Endothelial cell of umbilical vein (primary cell): ENCODE measurements around the gene SEMA5A. TPM values are rescaled to one million over a fixed set of nuclear protein-coding genes. Genes with fewer than 3 reads are reported as not detected.

Source experiments
- BruUV-seq: library from RNA; stranded (reverse); fragments of 400-500 nt; replicated peaks from 2 replicates; lab custom pipeline; 2021; lab: Mats Ljungman, UMichigan
- CTCF ChIA-PET: fragments of 300-600, 350-600 bp; sonication (Branson Sonifier 250); formaldehyde crosslinking; loops from one replicate; lab custom pipeline; 2021; ENCODE audit warnings: antibody characterized with exemption, inconsistent platforms; lab: Charles Lee
- POLR2A ChIA-PET: fragments of 300-600, 350-600 bp; sonication (Branson Sonifier 250); formaldehyde crosslinking; loops from one replicate; lab custom pipeline; 2021; ENCODE audit warnings: antibody characterized with exemption, inconsistent platforms; lab: Charles Lee
- DNase-seq: peaks from one replicate; pipeline ENCODE4 v3.0.0-alpha.2; 2011; ENCODE audit warnings: low read depth, low spot score
- FAIRE-seq: peaks from 2 replicates; lab custom pipeline; 2011; peaks lifted over from hg19 to GRCh38; lab: Jason Lieb, UNC
- H2AFZ ChIP-seq: 2 replicates; pipeline ENCODE4 v1.6.0; 2012; ENCODE audit warnings: low read depth, low read length, control low read depth, inconsistent platforms
- H3K27ac ChIP-seq: 2 replicates; pipeline ENCODE4 v1.5.1; 2011; ENCODE audit warnings: low read depth, mild to moderate bottlenecking, control low read depth, low read length, moderate library complexity; ENCODE audit not compliant: insufficient read depth
- H3K27me3 ChIP-seq, 2 experiments: 2 replicates each; pipeline versions ENCODE4 v1.6.0 to v1.6.1; 2011; ENCODE audit warnings: low read length in 2 of 2, mixed read lengths in 1 of 2; ENCODE audit not compliant: control insufficient read depth in 2 of 2, insufficient read depth in 2 of 2
- H3K36me3 ChIP-seq, 2 experiments: 2 replicates in 1 of 2; 3 replicates in 1 of 2; pipeline ENCODE4 v1.5.1; 2011; ENCODE audit warnings: low read length in 2 of 2, mild to moderate bottlenecking in 1 of 2, moderate library complexity in 1 of 2; ENCODE audit not compliant: control insufficient read depth in 2 of 2, insufficient read depth in 2 of 2; ENCODE audit errors: extremely low read depth in 1 of 2
- H3K4me1 ChIP-seq: 3 replicates; pipeline ENCODE4 v1.5.1; 2011; ENCODE audit warnings: mild to moderate bottlenecking, low read length; ENCODE audit not compliant: control insufficient read depth, insufficient read depth; ENCODE audit errors: extremely low read depth
- H3K4me2 ChIP-seq: 2 replicates; pipeline ENCODE4 v1.6.1; 2011; ENCODE audit warnings: low read length, control low read depth, mixed read lengths; ENCODE audit not compliant: insufficient read depth
- H3K4me3 ChIP-seq, 3 experiments: fragments of 200-600 bp in 1 of 3; sonication (generic), shearing (Covaris generic) in 1 of 3; replicated peaks in 1 of 3; 2 replicates each; pipeline ENCODE4 v1.5.1; 2011 to 2016; ENCODE audit warnings: control low read depth in 3 of 3, low read length in 3 of 3, mild to moderate bottlenecking in 2 of 3, inconsistent platforms in 1 of 3, low read depth in 1 of 3, moderate library complexity in 1 of 3; ENCODE audit not compliant: insufficient read depth in 1 of 3
- H3K79me2 ChIP-seq: 2 replicates; pipeline ENCODE4 v1.6.0; 2012; ENCODE audit warnings: low read length, inconsistent platforms; ENCODE audit not compliant: control insufficient read depth, insufficient read depth
- H3K9ac ChIP-seq: replicated peaks from 2 replicates; pipeline ENCODE3; 2011; ENCODE audit warnings: low read length, control low read depth; ENCODE audit not compliant: insufficient read depth; ENCODE audit errors: extremely low read depth
- H3K9me1 ChIP-seq: replicated peaks from 3 replicates; pipeline ENCODE4 v1.6.0; 2011; ENCODE audit warnings: mild to moderate bottlenecking, low read length; ENCODE audit not compliant: control insufficient read depth, insufficient read depth; ENCODE audit errors: extremely low read depth
- H3K9me3 ChIP-seq: replicated peaks from 2 replicates; pipeline ENCODE4 v1.5.1; 2012; ENCODE audit warnings: low read length, inconsistent platforms; ENCODE audit not compliant: control insufficient read depth, insufficient read depth
- H4K20me1 ChIP-seq: replicated peaks from 2 replicates; pipeline ENCODE3; 2011; ENCODE audit warnings: mild to moderate bottlenecking, low read length; ENCODE audit not compliant: control insufficient read depth, insufficient read depth; ENCODE audit errors: extremely low read depth
- EZH2 ChIP-seq: IDR thresholded peaks from 2 replicates; pipeline ENCODE4 v1.6.1; 2012; ENCODE audit warnings: borderline replicate concordance, low read depth, mild to moderate bottlenecking, moderate library complexity, low read length, inconsistent platforms; ENCODE audit not compliant: severe bottlenecking
- FOS ChIP-seq: IDR thresholded peaks from 2 replicates; pipeline ENCODE4 v1.6.1; 2011; ENCODE audit warnings: mild to moderate bottlenecking, low read length, moderate library complexity, borderline replicate concordance; ENCODE audit not compliant: insufficient read depth
- GATA2 ChIP-seq: IDR thresholded peaks from 2 replicates; pipeline ENCODE4 v1.7.0; 2011; ENCODE audit warnings: low read depth, mild to moderate bottlenecking, moderate library complexity, mixed read lengths, low read length; ENCODE audit not compliant: insufficient read length, insufficient read depth
- JUN ChIP-seq: IDR thresholded peaks from 2 replicates; pipeline ENCODE4 v1.6.1; 2011; ENCODE audit warnings: borderline replicate concordance, low read depth; ENCODE audit not compliant: insufficient read length, insufficient read depth
- MAX ChIP-seq: IDR thresholded peaks from 2 replicates; pipeline ENCODE4 v1.6.1; 2011; ENCODE audit not compliant: insufficient read depth, insufficient read length
- MYC ChIP-seq: IDR thresholded peaks from one replicate; pipeline ENCODE4 v1.6.1; 2011; ENCODE audit warnings: mild to moderate bottlenecking, low read depth, low read length
- POLR2A ChIP-seq: IDR thresholded peaks from 2 replicates; pipeline ENCODE4 v1.6.1; 2012; ENCODE audit warnings: low read depth, mild to moderate bottlenecking, control low read depth, low read length
- POLR2AphosphoS5 ChIP-seq: IDR thresholded peaks from 2 replicates; pipeline ENCODE4 v1.6.1; 2012; ENCODE audit warnings: low read depth, mild to moderate bottlenecking, control low read depth, low read length, moderate library complexity; ENCODE audit not compliant: insufficient read depth
- dilution Hi-C: fragments of 300-500 bp; cut with MboI; formaldehyde crosslinking; loops from one replicate; pipeline ENCODE4 v1.15.0; 2019; ENCODE audit warnings: low sequenced_read_pairs; ENCODE audit not compliant: extremely low pct_ligation_motif_present
- intact Hi-C: fragments of 100-400 bp; cut with micrococcal nuclease; formaldehyde crosslinking; loops from one replicate; pipeline ENCODE4 v1.10.0; 2022
- polyA plus RNA-seq, 4 experiments: library from polyadenylated mRNA; depleted of rRNA in 3 of 4; stranded (reverse) in 3 of 4; unstranded in 1 of 4; fragments of >200 nt; gene quantifications; 2 replicates each; pipeline versions ENCODE4 v1.2.1 to v1.2.3, GENCODE V29; 2011 to 2012; ENCODE audit warnings: missing spikeins in 1 of 4
- total RNA-seq: library from RNA; stranded (reverse); gene quantifications from 2 replicates; pipeline ENCODE4 v1.2.3, GENCODE V29; 2021
- TF ChIP-seq, protein P1 (sequence below), 2 donors: IDR thresholded peaks; 1 replicate in 1 of 2; 2 replicates in 1 of 2; pipeline ENCODE4 v1.5.1; 2011; ENCODE audit warnings: low read length in 2 of 2, mild to moderate bottlenecking in 2 of 2, moderate library complexity in 2 of 2, control low read depth in 1 of 2, inconsistent platforms in 1 of 2, low read depth in 1 of 2; ENCODE audit not compliant: insufficient read depth in 1 of 2; ENCODE audit errors: extremely low read depth in 1 of 2

The SEMA5A gene
- total and polyA plus RNA-seq, 2 donors (not counting 3 experiments of a cell fraction or from before 2014, with no cell fraction given) = 0.04 to 0.06 TPM

DNA sequence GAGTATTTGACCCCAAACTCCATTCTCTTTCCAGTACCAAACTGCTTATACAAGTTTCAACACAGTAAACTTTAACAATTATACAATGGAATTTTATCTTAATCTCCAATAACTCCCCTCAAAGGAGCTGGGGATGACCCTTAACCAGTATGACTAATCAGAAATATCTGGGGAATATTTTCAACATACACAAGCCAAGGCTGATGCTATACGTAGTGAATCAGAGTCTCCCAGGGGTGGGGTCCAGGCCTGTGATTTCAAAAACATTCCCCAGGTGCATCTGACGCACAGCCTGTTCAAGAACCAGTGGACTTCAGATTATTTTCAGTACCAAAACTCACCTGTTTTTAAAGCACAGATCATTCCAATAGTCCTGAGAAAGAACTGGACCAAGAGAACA is 11.8 kb upstream of the SEMA5A start:
- no TSS peak for BruUV-seq
- ChIA-PET CTCF (no interaction called here), POLR2A (no interaction called here)
- intact Hi-C loops = no loop called here
- Histone ChIP-seq H3K9me3 (no peaks in the 10 kb centered on the region), H3K4me1 (no peaks in the 10 kb centered on the region), H3K36me3 (no peaks in the 10 kb centered on the region), H3K9ac (no peak overlapping the region), H3K79me2 (no peaks in the 10 kb centered on the region), H2AFZ (no peak overlapping the region), H4K20me1 (no peaks in the 10 kb centered on the region), H3K9me1 (no peaks in the 10 kb centered on the region), H3K4me2 (no peak overlapping the region), H3K27ac (no peak overlapping the region), H3K4me3 (no peak overlapping the region), H3K27me3 (no peaks in the 10 kb centered on the region)
- DNase-seq (no peak), FAIRE-seq (no peak)
- dilution Hi-C loops = no loop called here
- TF ChIP-seq FOS = no peak
- no peak for TF ChIP-seq EZH2
- no peak for TF ChIP-seq POLR2AphosphoS5
- TF ChIP-seq JUN = no peak
- no peak for TF ChIP-seq MAX
- no peak for TF ChIP-seq POLR2A
- TF ChIP-seq MYC = no peak
- TF ChIP-seq, protein P1, sequence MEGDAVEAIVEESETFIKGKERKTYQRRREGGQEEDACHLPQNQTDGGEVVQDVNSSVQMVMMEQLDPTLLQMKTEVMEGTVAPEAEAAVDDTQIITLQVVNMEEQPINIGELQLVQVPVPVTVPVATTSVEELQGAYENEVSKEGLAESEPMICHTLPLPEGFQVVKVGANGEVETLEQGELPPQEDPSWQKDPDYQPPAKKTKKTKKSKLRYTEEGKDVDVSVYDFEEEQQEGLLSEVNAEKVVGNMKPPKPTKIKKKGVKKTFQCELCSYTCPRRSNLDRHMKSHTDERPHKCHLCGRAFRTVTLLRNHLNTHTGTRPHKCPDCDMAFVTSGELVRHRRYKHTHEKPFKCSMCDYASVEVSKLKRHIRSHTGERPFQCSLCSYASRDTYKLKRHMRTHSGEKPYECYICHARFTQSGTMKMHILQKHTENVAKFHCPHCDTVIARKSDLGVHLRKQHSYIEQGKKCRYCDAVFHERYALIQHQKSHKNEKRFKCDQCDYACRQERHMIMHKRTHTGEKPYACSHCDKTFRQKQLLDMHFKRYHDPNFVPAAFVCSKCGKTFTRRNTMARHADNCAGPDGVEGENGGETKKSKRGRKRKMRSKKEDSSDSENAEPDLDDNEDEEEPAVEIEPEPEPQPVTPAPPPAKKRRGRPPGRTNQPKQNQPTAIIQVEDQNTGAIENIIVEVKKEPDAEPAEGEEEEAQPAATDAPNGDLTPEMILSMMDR (IDR thresholded peaks at IDR 0.05; ENCODE audit: extremely low read depth in 1 of 2, insufficient read depth in 1 of 2, low read depth in 1 of 2, low read length in 2 of 2) = no peak
- no peak for TF ChIP-seq GATA2
